IMR-90 (cell line): Measurements from ENCODE around the gene CCDC198. TPM values are rescaled to one million over a fixed set of nuclear protein-coding genes. Genes with fewer than 3 reads are reported as not detected.

ENCODE experiments used
- ATAC-seq: fragments of 200-7000 bp; cut with Tn5 transposase; 2 replicates; pipeline ENCODE4 v1.9.1; 2020; ENCODE audit warnings: low read depth, mild to moderate bottlenecking, moderate library complexity
- BruUV-seq: library from RNA; stranded (reverse); fragments of 400-500 nt; replicated peaks from 2 replicates; lab custom pipeline; 2021; lab: Mats Ljungman, UMichigan
- CTCF ChIA-PET: fragments of 300-600 bp; formaldehyde crosslinking; extraction: SDS; loops from one replicate; lab custom pipeline; 2021; ENCODE audit warnings: antibody characterized with exemption; lab: Yijun Ruan, JAX
- POLR2A ChIA-PET: fragments of 300-600 bp; sonication (Branson Sonifier 250); formaldehyde crosslinking; loops from one replicate; lab custom pipeline; 2022; ENCODE audit warnings: antibody characterized with exemption; ENCODE audit not compliant: unreplicated experiment; lab: Charles Lee
- DNase-seq: peaks from one replicate; pipeline ENCODE4 v3.0.0; 2013
- H2AFZ ChIP-seq: replicated peaks from 2 replicates; pipeline ENCODE3; 2013; ENCODE audit warnings: low read length, mild to moderate bottlenecking; ENCODE audit not compliant: poor library complexity
- H2AK5ac ChIP-seq: 2 replicates; pipeline ENCODE4 v1.6.1; 2013; ENCODE audit warnings: low read depth, low read length, inconsistent platforms
- H2AK9ac ChIP-seq: replicated peaks from 2 replicates; pipeline ENCODE3; 2013; ENCODE audit warnings: mild to moderate bottlenecking, low read depth, low read length, moderate library complexity; ENCODE audit not compliant: poor library complexity
- H2BK120ac ChIP-seq: 2 replicates; pipeline ENCODE4 v1.6.1; 2013; ENCODE audit warnings: low read depth, low read length, inconsistent platforms
- H2BK15ac ChIP-seq: 3 replicates; pipeline ENCODE4 v1.6.1; 2013; ENCODE audit warnings: low read depth, low read length, inconsistent platforms
- H2BK20ac ChIP-seq: 2 replicates; pipeline ENCODE4 v1.6.1; 2013; ENCODE audit warnings: low read depth, mild to moderate bottlenecking, inconsistent platforms, low read length, moderate library complexity
- H2BK5ac ChIP-seq: 2 replicates; pipeline ENCODE4 v1.6.1; 2013; ENCODE audit warnings: mild to moderate bottlenecking, low read depth, low read length, inconsistent platforms; ENCODE audit not compliant: poor library complexity, severe bottlenecking
- H3K14ac ChIP-seq: replicated peaks from 2 replicates; pipeline ENCODE4 v1.6.1; 2013; ENCODE audit warnings: low read depth, low read length, inconsistent platforms
- H3K18ac ChIP-seq: 2 replicates; pipeline ENCODE4 v1.6.1; 2013; ENCODE audit warnings: low read depth, low read length, control low read depth
- H3K23ac ChIP-seq: 2 replicates; pipeline ENCODE4 v1.6.1; 2013; ENCODE audit warnings: low read depth, low read length, inconsistent platforms
- H3K27ac ChIP-seq: 2 replicates; pipeline ENCODE4 v1.5.1; 2013; ENCODE audit warnings: mild to moderate bottlenecking, control low read depth, low read length; ENCODE audit not compliant: insufficient read depth
- H3K27me3 ChIP-seq: 2 replicates; pipeline ENCODE4 v1.6.1; 2013; ENCODE audit warnings: low read length; ENCODE audit not compliant: control insufficient read depth, insufficient read depth
- H3K36me3 ChIP-seq: 2 replicates; pipeline ENCODE4 v1.6.1; 2013; ENCODE audit warnings: low read length, mixed read lengths; ENCODE audit not compliant: control insufficient read depth, insufficient read depth
- H3K4ac ChIP-seq: 2 replicates; pipeline ENCODE4 v1.6.1; 2013; ENCODE audit warnings: low read depth, low read length, inconsistent platforms
- H3K4me1 ChIP-seq: 2 replicates; pipeline ENCODE4 v1.6.1; 2013; ENCODE audit warnings: low read length, mixed read lengths; ENCODE audit not compliant: control insufficient read depth, insufficient read depth
- H3K4me2 ChIP-seq: 2 replicates; pipeline ENCODE4 v1.6.1; 2013; ENCODE audit warnings: low read depth, mild to moderate bottlenecking, control low read depth, low read length, moderate library complexity
- H3K4me3 ChIP-seq: 2 replicates; pipeline ENCODE4 v1.5.1; 2013; ENCODE audit warnings: low read depth, mild to moderate bottlenecking, control low read depth, low read length, moderate library complexity; ENCODE audit not compliant: insufficient read depth
- H3K56ac ChIP-seq: 2 replicates; pipeline ENCODE4 v1.6.1; 2013; ENCODE audit warnings: low read length, inconsistent platforms; ENCODE audit not compliant: insufficient read depth; ENCODE audit errors: extremely low read depth
- H3K79me1 ChIP-seq, 2 experiments: 2 replicates each; pipeline ENCODE4 v1.6.1; 2013; ENCODE audit warnings: low read length in 2 of 2, inconsistent platforms in 1 of 2, low read depth in 1 of 2
- H3K9ac ChIP-seq: 2 replicates; pipeline ENCODE4 v1.6.1; 2013; ENCODE audit warnings: low read depth, low read length, control low read depth
- H3K9me1 ChIP-seq: 2 replicates; pipeline ENCODE4 v1.6.1; 2013; ENCODE audit warnings: low read length, inconsistent platforms; ENCODE audit not compliant: insufficient read depth
- H3K9me3 ChIP-seq: 2 replicates; pipeline ENCODE4 v1.6.1; 2013; ENCODE audit warnings: low read length; ENCODE audit not compliant: control insufficient read depth, insufficient read depth
- H4K20me1 ChIP-seq: 2 replicates; pipeline ENCODE4 v1.6.1; 2013; ENCODE audit warnings: low read length, inconsistent platforms; ENCODE audit not compliant: insufficient read depth
- H4K5ac ChIP-seq: 2 replicates; pipeline ENCODE4 v1.6.1; 2013; ENCODE audit warnings: mild to moderate bottlenecking, low read depth, low read length, control low read depth
- H4K8ac ChIP-seq, 2 experiments: 2 replicates each; pipeline ENCODE4 v1.6.1; 2013; ENCODE audit warnings: low read depth in 2 of 2, low read length in 2 of 2, control low read depth in 1 of 2, inconsistent platforms in 1 of 2
- H4K91ac ChIP-seq: 2 replicates; pipeline ENCODE4 v1.6.1; 2013; ENCODE audit warnings: low read depth, low read length, inconsistent platforms; ENCODE audit not compliant: insufficient read depth
- CEBPB ChIP-seq: IDR thresholded peaks from 2 replicates; pipeline ENCODE4 v1.6.1; 2012; ENCODE audit warnings: low read depth, low read length, improper control_type of control experiment
- CHD1 ChIP-seq: IDR thresholded peaks from 2 replicates; pipeline ENCODE4 v1.6.1; 2012; ENCODE audit warnings: low read depth, low read length, improper control_type of control experiment
- FOS ChIP-seq: fragments of 150-350 bp; IDR thresholded peaks from 2 replicates; pipeline ENCODE4 v1.6.1; 2016; ENCODE audit warnings: low read depth, low read length
- MAFK ChIP-seq: IDR thresholded peaks from 2 replicates; pipeline ENCODE4 v1.6.1; 2012; ENCODE audit warnings: low read depth, low read length, improper control_type of control experiment
- POLR2A ChIP-seq: IDR thresholded peaks from 2 replicates; pipeline ENCODE4 v1.6.1; 2012; ENCODE audit warnings: mild to moderate bottlenecking, low read depth, low read length
- RAD21 ChIP-seq: IDR thresholded peaks from 2 replicates; pipeline ENCODE4 v1.6.1; 2012; ENCODE audit warnings: low read length, improper control_type of control experiment
- RFX5 ChIP-seq: IDR thresholded peaks from 2 replicates; pipeline ENCODE4 v1.8.0; 2012; ENCODE audit warnings: low read depth, mild to moderate bottlenecking, low read length, moderate library complexity
- dilution Hi-C: fragments of 300-500 bp; cut with HindIII; formaldehyde crosslinking; loops from one replicate; pipeline ENCODE4 v1.14.3; 2018; ENCODE audit warnings: low sequenced_read_pairs; ENCODE audit not compliant: unreplicated experiment
- in situ Hi-C: fragments of 300-500 bp; cut with MboI; formaldehyde crosslinking; loops from 3 replicates; pipeline ENCODE4 v1.14.3; 2019; ENCODE audit warnings: low sequenced_read_pairs, inconsistent platforms, mixed read lengths
- intact Hi-C: fragments of 100-400 bp; cut with micrococcal nuclease; formaldehyde crosslinking; loops from 2 replicates; pipeline ENCODE4 v1.10.0; 2022
- polyA plus RNA-seq, 3 experiments: library from polyadenylated mRNA; depleted of rRNA; stranded (reverse); fragments of >200 nt; gene quantifications; 2 replicates each; pipeline ENCODE4 v1.2.3, GENCODE V29; 2012; ENCODE audit warnings: low replicate concordance in 1 of 3
- total RNA-seq: library from RNA; depleted of rRNA; stranded (reverse); fragments of >200 nt; gene quantifications from 2 replicates; pipeline ENCODE4 v1.2.3, GENCODE V29; 2012
- TF ChIP-seq, protein P1 (sequence below): fragments of 150-350 bp; IDR thresholded peaks from 2 replicates; pipeline ENCODE4 v1.6.1; 2017; ENCODE audit warnings: mild to moderate bottlenecking, antibody characterized with exemption, low read length, low read depth
- TF ChIP-seq, protein P2 (sequence below): fragments of 150-350 bp; IDR thresholded peaks from 2 replicates; pipeline ENCODE4 v1.6.1; 2016; ENCODE audit warnings: low read depth, mild to moderate bottlenecking, low read length, moderate library complexity, borderline replicate concordance

The CCDC198 gene
- total and polyA plus RNA-seq, 2 of the 4 experiments (the other 2 are of a cell fraction), result not detected

DNA sequence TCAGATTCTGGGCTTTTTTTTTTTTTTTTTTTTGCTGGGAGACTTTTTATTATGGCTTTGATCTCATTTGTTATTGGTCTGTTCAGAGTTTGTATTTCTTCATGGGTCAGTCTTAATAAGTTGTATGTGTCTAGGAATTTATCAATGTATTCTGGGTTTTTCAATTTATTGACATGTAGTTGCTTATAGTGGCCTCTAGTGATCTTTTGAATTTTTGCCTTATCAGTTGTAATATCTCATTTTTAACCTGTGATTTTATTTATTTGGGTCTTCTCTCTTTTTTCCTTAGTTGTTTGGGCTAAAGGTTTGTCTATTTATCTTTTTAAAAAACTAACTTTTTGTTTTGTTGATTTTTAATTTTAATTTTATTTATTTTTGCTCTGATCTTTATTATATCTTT is 57.7 kb downstream of the CCDC198 start:
- Histone ChIP-seq H2BK5ac (no peak overlapping the region), H3K9me1 (no peaks in the 10 kb centered on the region), H3K27me3 (no peaks in the 10 kb centered on the region), H3K27ac (no peak overlapping the region), H4K8ac (no peak overlapping the region), H3K4ac (no peak overlapping the region), H3K56ac (no peak overlapping the region), H3K79me1 (no peaks in the 10 kb centered on the region), H3K4me3 (no peak overlapping the region), H4K20me1 (no peaks in the 10 kb centered on the region), H2AFZ (no peak overlapping the region), H3K23ac (no peak overlapping the region), H2BK20ac (no peak overlapping the region), H3K4me1 (no peaks in the 10 kb centered on the region), H3K36me3 (no peaks in the 10 kb centered on the region), H2BK120ac (no peak overlapping the region), H3K4me2 (no peak overlapping the region), H3K14ac (no peak overlapping the region), H2AK9ac (no peak overlapping the region), H3K9ac (no peak overlapping the region), H2AK5ac (no peak overlapping the region), H4K91ac (no peak overlapping the region), H2BK15ac (no peak overlapping the region), H3K9me3 (no peaks in the 10 kb centered on the region), H4K5ac (no peak overlapping the region), H3K18ac (no peak overlapping the region)
- ChIA-PET CTCF (interaction anchor here (0.7 kb wide), 1 partner anchor 20 kb away, joined by 4 read pairs; no protein-coding TSS in a partner anchor), POLR2A (no interaction called here)
- no peak for ATAC-seq
- no peak for DNase-seq
- TF ChIP-seq POLR2A (no peak), FOS (no peak), RAD21 (no peak), CHD1 (no peak), RFX5 (no peak), MAFK (no peak), CEBPB (no peak)
- TF ChIP-seq, protein P1, sequence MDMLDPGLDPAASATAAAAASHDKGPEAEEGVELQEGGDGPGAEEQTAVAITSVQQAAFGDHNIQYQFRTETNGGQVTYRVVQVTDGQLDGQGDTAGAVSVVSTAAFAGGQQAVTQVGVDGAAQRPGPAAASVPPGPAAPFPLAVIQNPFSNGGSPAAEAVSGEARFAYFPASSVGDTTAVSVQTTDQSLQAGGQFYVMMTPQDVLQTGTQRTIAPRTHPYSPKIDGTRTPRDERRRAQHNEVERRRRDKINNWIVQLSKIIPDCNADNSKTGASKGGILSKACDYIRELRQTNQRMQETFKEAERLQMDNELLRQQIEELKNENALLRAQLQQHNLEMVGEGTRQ, result no peak
- TF ChIP-seq, protein P2, sequence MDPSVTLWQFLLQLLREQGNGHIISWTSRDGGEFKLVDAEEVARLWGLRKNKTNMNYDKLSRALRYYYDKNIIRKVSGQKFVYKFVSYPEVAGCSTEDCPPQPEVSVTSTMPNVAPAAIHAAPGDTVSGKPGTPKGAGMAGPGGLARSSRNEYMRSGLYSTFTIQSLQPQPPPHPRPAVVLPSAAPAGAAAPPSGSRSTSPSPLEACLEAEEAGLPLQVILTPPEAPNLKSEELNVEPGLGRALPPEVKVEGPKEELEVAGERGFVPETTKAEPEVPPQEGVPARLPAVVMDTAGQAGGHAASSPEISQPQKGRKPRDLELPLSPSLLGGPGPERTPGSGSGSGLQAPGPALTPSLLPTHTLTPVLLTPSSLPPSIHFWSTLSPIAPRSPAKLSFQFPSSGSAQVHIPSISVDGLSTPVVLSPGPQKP, result no peak
- no TSS peak for BruUV-seq
- intact Hi-C loops, result no loop called here
- in situ Hi-C loops, result no loop called here
- dilution Hi-C loops, result no loop called here
